HEK293 (cell line): ENCODE results near the gene JPH2.

Experiments
- CTCF ChIA-PET: fragments of 350-600 bp; formaldehyde crosslinking; extraction: SDS; loops from one replicate; lab custom pipeline; 2021; ENCODE audit warnings: antibody characterized with exemption; lab: Yijun Ruan, JAX
- POLR2A ChIA-PET: fragments of 300-600 bp; formaldehyde crosslinking; extraction: SDS; loops from one replicate; lab custom pipeline; 2020; ENCODE audit warnings: antibody characterized with exemption, inconsistent platforms; lab: Yijun Ruan, JAX
- H3K27ac ChIP-seq: fragments of 200-500 bp; sonication (Bioruptor generic); 2 replicates; pipeline ENCODE4 v1.5.1; 2014; ENCODE audit warnings: low read depth, low read length, control low read depth, inconsistent platforms; ENCODE audit errors: extremely low read depth
- H3K36me3 ChIP-seq, 2 experiments: fragments of 200-500 bp in 1 of 2; sonication (Bioruptor generic) in 1 of 2; 1 replicate in 1 of 2; 2 replicates in 1 of 2; pipeline ENCODE4 v1.5.1; 2014 to 2017; ENCODE audit warnings: inconsistent platforms in 2 of 2, low read length in 2 of 2; ENCODE audit not compliant: control insufficient read depth in 2 of 2, insufficient read depth in 1 of 2
- H3K4me1 ChIP-seq: fragments of 200-500 bp; sonication (Bioruptor generic); 2 replicates; pipeline ENCODE4 v1.5.1; 2014; ENCODE audit warnings: mild to moderate bottlenecking, low read length, inconsistent platforms; ENCODE audit not compliant: control insufficient read depth, insufficient read depth
- H3K4me3 ChIP-seq: 2 replicates; pipeline ENCODE4 v1.5.1; 2011; ENCODE audit warnings: low read depth, mild to moderate bottlenecking, control low read depth, low read length, moderate library complexity
- H3K9me3 ChIP-seq: fragments of 200-500 bp; sonication (Bioruptor generic); 2 replicates; pipeline ENCODE4 v1.5.1; 2014; ENCODE audit warnings: low read depth, low read length, inconsistent platforms; ENCODE audit not compliant: control insufficient read depth, insufficient read depth
- BCL11A ChIP-seq: fragments of 450-650 bp; formaldehyde crosslinking; IDR thresholded peaks from 2 replicates; pipeline ENCODE4 v1.5.1; 2016; ENCODE audit warnings: low read depth, missing biosample characterization, missing genetic modification characterization
- GFI1B ChIP-seq: fragments of 450-650 bp; formaldehyde crosslinking; IDR thresholded peaks from 2 replicates; pipeline ENCODE4 v1.5.1; 2016; ENCODE audit warnings: missing biosample characterization, missing genetic modification characterization
- ZFP3 ChIP-seq: fragments of 450-650 bp; formaldehyde crosslinking; IDR thresholded peaks from 2 replicates; pipeline ENCODE4 v1.5.1; 2016; ENCODE audit warnings: low read depth, missing biosample characterization, missing genetic modification characterization
- ZNF146 ChIP-seq: fragments of 450-650 bp; formaldehyde crosslinking; IDR thresholded peaks from 2 replicates; pipeline ENCODE4 v1.5.1; 2016; ENCODE audit warnings: missing biosample characterization, missing genetic modification characterization
- ZNF169 ChIP-seq: fragments of 450-650 bp; formaldehyde crosslinking; IDR thresholded peaks from 2 replicates; pipeline ENCODE4 v1.5.1; 2016; ENCODE audit warnings: missing biosample characterization, missing genetic modification characterization
- ZNF202 ChIP-seq: fragments of 450-650 bp; formaldehyde crosslinking; IDR thresholded peaks from 2 replicates; pipeline ENCODE4 v1.5.1; 2016; ENCODE audit warnings: missing biosample characterization, missing genetic modification characterization, borderline replicate concordance
- ZNF223 ChIP-seq: fragments of 450-650 bp; formaldehyde crosslinking; IDR thresholded peaks from 2 replicates; pipeline ENCODE4 v1.5.1; 2016; ENCODE audit warnings: missing biosample characterization, missing genetic modification characterization
- ZNF248 ChIP-seq: fragments of 450-650 bp; formaldehyde crosslinking; IDR thresholded peaks from 2 replicates; pipeline ENCODE4 v1.5.1; 2017; ENCODE audit warnings: missing biosample characterization, missing genetic modification characterization
- ZNF404 ChIP-seq: fragments of 450-650 bp; formaldehyde crosslinking; IDR thresholded peaks from 2 replicates; pipeline ENCODE4 v1.5.1; 2017; ENCODE audit warnings: missing biosample characterization, missing genetic modification characterization
- ZNF510 ChIP-seq: fragments of 450-650 bp; formaldehyde crosslinking; IDR thresholded peaks from 2 replicates; pipeline ENCODE4 v1.5.1; 2018; ENCODE audit warnings: mild to moderate bottlenecking, missing genetic modification characterization, missing biosample characterization; ENCODE audit not compliant: insufficient replicate concordance
- TF ChIP-seq, protein P1 (sequence below): fragments of 450-650 bp; formaldehyde crosslinking; conservative IDR thresholded peaks from 2 replicates; pipeline ENCODE4 v1.5.1; 2016; ENCODE audit warnings: low read depth, missing biosample characterization, missing genetic modification characterization
- TF ChIP-seq, protein P2 (sequence below): fragments of 450-650 bp; formaldehyde crosslinking; IDR thresholded peaks from 2 replicates; pipeline ENCODE4 v1.5.1; 2016; ENCODE audit warnings: missing biosample characterization, missing genetic modification characterization, borderline replicate concordance

Gene JPH2

DNA sequence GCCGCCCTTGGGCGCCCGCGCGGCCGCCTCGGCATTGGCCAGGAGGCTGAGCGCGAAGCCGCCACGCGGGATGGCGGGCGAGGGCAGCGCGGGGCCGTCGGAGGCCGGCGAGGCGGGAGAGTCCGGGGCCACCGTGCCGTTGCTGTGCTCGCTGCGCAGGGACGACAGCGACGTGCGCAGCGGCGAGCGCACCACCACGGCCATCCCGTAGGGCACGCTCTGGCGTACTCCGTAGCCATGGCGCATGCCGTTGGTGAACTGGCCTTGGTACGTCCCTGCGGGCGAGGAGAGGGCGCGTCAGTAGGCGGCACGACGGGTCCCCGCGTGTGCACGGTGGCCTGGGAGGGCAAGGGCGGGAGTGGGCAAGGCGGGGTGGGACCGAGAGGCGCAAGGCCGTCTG, 26.9 kb downstream of the JPH2 start:
- CTCF ChIA-PET, result interaction anchor here (0.6 to 0.9 kb wide), 3 partner anchors 151 to 275 kb away, joined by 4 to 5 read pairs (median 4); partner anchors contain the start of gene FITM2
- POLR2A ChIA-PET, result no interaction called here
- Histone ChIP-seq H3K36me3 (no peaks in the 10 kb centered on the region), H3K27ac (no peak overlapping the region), H3K4me3 (no peak overlapping the region), H3K4me1 (no peaks in the 10 kb centered on the region), H3K9me3 (no peaks in the 10 kb centered on the region)
- TF ChIP-seq, protein P1, sequence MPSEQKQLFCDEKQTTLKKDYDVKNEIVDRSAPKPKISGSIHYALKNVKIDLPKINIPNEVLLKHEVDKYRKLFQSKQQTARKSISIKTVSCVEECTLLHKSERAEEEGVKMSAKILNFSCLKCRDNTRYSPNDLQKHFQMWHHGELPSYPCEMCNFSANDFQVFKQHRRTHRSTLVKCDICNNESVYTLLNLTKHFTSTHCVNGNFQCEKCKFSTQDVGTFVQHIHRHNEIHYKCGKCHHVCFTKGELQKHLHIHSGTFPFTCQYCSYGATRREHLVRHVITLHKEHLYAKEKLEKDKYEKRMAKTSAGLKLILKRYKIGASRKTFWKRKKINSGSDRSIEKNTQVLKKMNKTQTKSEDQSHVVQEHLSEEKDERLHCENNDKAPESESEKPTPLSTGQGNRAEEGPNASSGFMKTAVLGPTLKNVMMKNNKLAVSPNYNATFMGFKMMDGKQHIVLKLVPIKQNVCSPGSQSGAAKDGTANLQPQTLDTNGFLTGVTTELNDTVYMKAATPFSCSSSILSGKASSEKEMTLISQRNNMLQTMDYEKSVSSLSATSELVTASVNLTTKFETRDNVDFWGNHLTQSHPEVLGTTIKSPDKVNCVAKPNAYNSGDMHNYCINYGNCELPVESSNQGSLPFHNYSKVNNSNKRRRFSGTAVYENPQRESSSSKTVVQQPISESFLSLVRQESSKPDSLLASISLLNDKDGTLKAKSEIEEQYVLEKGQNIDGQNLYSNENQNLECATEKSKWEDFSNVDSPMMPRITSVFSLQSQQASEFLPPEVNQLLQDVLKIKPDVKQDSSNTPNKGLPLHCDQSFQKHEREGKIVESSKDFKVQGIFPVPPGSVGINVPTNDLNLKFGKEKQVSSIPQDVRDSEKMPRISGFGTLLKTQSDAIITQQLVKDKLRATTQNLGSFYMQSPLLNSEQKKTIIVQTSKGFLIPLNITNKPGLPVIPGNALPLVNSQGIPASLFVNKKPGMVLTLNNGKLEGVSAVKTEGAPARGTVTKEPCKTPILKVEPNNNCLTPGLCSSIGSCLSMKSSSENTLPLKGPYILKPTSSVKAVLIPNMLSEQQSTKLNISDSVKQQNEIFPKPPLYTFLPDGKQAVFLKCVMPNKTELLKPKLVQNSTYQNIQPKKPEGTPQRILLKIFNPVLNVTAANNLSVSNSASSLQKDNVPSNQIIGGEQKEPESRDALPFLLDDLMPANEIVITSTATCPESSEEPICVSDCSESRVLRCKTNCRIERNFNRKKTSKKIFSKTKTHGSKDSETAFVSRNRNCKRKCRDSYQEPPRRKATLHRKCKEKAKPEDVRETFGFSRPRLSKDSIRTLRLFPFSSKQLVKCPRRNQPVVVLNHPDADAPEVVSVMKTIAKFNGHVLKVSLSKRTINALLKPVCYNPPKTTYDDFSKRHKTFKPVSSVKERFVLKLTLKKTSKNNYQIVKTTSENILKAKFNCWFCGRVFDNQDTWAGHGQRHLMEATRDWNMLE, result no peak
- TF ChIP-seq GFI1B, result no peak
- no peak for TF ChIP-seq ZNF202 (tag by site-specific recombination)
- TF ChIP-seq ZNF146, result no peak
- no peak for TF ChIP-seq ZNF510 (tag by site-specific recombination)

DNA sequence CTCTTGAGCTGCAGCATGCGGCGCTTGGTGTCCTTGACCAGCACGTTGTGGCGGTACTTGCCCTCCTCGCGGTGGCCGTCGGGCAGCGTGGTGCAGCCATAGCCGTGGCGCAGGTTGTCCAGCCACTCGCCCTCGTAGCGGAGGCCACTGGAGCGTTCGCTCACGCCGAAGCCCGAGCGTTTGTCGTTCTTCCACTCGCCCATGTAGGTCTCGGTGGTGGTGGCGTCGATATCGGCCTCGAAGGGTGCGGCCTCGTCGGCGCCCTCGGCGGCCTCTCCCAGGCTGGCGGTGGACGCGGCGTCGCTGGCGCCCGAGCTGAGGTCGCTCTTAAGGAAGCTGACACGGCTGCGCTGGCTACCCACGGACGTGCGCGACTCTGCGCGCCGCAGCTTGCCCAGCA, 27.3 kb downstream of the JPH2 start:
- Histone ChIP-seq H3K4me3 (no peak overlapping the region), H3K4me1 (no peaks in the 10 kb centered on the region), H3K27ac (no peak overlapping the region), H3K36me3 (no peaks in the 10 kb centered on the region), H3K9me3 (no peaks in the 10 kb centered on the region)
- TF ChIP-seq ZNF169 (tag by site-specific recombination), result no peak
- TF ChIP-seq, protein P2, sequence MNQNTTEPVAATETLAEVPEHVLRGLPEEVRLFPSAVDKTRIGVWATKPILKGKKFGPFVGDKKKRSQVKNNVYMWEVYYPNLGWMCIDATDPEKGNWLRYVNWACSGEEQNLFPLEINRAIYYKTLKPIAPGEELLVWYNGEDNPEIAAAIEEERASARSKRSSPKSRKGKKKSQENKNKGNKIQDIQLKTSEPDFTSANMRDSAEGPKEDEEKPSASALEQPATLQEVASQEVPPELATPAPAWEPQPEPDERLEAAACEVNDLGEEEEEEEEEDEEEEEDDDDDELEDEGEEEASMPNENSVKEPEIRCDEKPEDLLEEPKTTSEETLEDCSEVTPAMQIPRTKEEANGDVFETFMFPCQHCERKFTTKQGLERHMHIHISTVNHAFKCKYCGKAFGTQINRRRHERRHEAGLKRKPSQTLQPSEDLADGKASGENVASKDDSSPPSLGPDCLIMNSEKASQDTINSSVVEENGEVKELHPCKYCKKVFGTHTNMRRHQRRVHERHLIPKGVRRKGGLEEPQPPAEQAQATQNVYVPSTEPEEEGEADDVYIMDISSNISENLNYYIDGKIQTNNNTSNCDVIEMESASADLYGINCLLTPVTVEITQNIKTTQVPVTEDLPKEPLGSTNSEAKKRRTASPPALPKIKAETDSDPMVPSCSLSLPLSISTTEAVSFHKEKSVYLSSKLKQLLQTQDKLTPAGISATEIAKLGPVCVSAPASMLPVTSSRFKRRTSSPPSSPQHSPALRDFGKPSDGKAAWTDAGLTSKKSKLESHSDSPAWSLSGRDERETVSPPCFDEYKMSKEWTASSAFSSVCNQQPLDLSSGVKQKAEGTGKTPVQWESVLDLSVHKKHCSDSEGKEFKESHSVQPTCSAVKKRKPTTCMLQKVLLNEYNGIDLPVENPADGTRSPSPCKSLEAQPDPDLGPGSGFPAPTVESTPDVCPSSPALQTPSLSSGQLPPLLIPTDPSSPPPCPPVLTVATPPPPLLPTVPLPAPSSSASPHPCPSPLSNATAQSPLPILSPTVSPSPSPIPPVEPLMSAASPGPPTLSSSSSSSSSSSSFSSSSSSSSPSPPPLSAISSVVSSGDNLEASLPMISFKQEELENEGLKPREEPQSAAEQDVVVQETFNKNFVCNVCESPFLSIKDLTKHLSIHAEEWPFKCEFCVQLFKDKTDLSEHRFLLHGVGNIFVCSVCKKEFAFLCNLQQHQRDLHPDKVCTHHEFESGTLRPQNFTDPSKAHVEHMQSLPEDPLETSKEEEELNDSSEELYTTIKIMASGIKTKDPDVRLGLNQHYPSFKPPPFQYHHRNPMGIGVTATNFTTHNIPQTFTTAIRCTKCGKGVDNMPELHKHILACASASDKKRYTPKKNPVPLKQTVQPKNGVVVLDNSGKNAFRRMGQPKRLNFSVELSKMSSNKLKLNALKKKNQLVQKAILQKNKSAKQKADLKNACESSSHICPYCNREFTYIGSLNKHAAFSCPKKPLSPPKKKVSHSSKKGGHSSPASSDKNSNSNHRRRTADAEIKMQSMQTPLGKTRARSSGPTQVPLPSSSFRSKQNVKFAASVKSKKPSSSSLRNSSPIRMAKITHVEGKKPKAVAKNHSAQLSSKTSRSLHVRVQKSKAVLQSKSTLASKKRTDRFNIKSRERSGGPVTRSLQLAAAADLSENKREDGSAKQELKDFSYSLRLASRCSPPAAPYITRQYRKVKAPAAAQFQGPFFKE (tag by site-specific recombination), result no peak
- TF ChIP-seq BCL11A (tag by site-specific recombination), result no peak
- TF ChIP-seq ZNF248 (tag by site-specific recombination), result no peak
- no peak for TF ChIP-seq ZFP3
- no peak for TF ChIP-seq ZNF223 (tag by site-specific recombination)
- TF ChIP-seq ZNF404 (tag by site-specific recombination), result no peak
- ChIA-PET CTCF (interaction anchor here (0.6 kb wide), 1 partner anchor 276 kb away, joined by 4 read pairs; no protein-coding TSS in a partner anchor), POLR2A (no interaction called here)
